SU-DHL-6 (cell line): ENCODE measurements around the gene SMG7.

Source experiments
- H2AFZ ChIP-seq: fragments of 200-600 bp; sonication (generic); 2 replicates; pipeline ENCODE4 v1.6.1; 2014; ENCODE audit warnings: low read depth, mild to moderate bottlenecking, moderate library complexity, mixed read lengths, antibody characterized with exemption, low read length; ENCODE audit not compliant: severe bottlenecking
- H3F3A ChIP-seq: fragments of 200-600 bp; shearing (Covaris generic); 2 replicates; pipeline ENCODE4 v1.6.0; 2016; ENCODE audit warnings: antibody characterized with exemption, mild to moderate bottlenecking; ENCODE audit not compliant: insufficient read depth
- H3K27ac ChIP-seq: fragments of 200-600 bp; sonication (generic); 2 replicates; pipeline ENCODE4 v1.5.1; 2016; ENCODE audit warnings: low read depth, mild to moderate bottlenecking, low read length, moderate library complexity, mixed read lengths
- H3K27me3 ChIP-seq: fragments of 200-600 bp; sonication (generic), shearing (Covaris generic); 2 replicates; pipeline ENCODE4 v1.6.0; 2014; ENCODE audit warnings: mild to moderate bottlenecking, low read length
- H3K36me3 ChIP-seq: fragments of 200-600 bp; sonication (generic); 2 replicates; pipeline ENCODE4 v1.6.1; 2014; ENCODE audit warnings: mild to moderate bottlenecking, low read length, mixed read lengths
- H3K4me2 ChIP-seq: fragments of 300-600, 200-600 bp; shearing (Covaris generic), sonication (generic); 2 replicates; pipeline ENCODE4 v1.6.0; 2014; ENCODE audit warnings: low read length, low read depth, mild to moderate bottlenecking; ENCODE audit not compliant: poor library complexity, severe bottlenecking
- H3K4me3 ChIP-seq: fragments of 200-600 bp; sonication (generic); 2 replicates; pipeline ENCODE4 v1.5.1; 2014; ENCODE audit warnings: antibody characterized with exemption, low read length, mild to moderate bottlenecking, mixed read lengths; ENCODE audit not compliant: insufficient read depth, poor library complexity, severe bottlenecking
- H3K79me2 ChIP-seq: fragments of 200-600 bp; sonication (generic); 2 replicates; pipeline ENCODE4 v1.6.1; 2014; ENCODE audit warnings: mild to moderate bottlenecking, low read length, moderate library complexity; ENCODE audit not compliant: insufficient read depth
- H3K9ac ChIP-seq: fragments of 200-600 bp; sonication (generic); 2 replicates; pipeline ENCODE4 v1.7.0; 2014; ENCODE audit warnings: mild to moderate bottlenecking, low read length
- H3K9me2 ChIP-seq: fragments of 200-600 bp; sonication (generic); replicated peaks from 2 replicates; pipeline ENCODE4 v1.6.1; 2014; ENCODE audit warnings: low read length; ENCODE audit not compliant: insufficient read depth
- H3K9me3 ChIP-seq: fragments of 200-600 bp; sonication (generic); 2 replicates; pipeline ENCODE4 v1.6.1; 2014; ENCODE audit warnings: low read length, mixed read lengths; ENCODE audit not compliant: insufficient read depth
- H4K20me1 ChIP-seq: fragments of 200-600 bp; sonication (generic); 2 replicates; pipeline ENCODE4 v1.6.1; 2014; ENCODE audit warnings: low read depth, mild to moderate bottlenecking, antibody characterized with exemption, low read length, moderate library complexity, mixed read lengths
- CTCF ChIP-seq: fragments of 200-600 bp; sonication (generic); IDR thresholded peaks from one replicate; pipeline ENCODE4 v1.5.1; 2017; ENCODE audit warnings: antibody characterized with exemption, mild to moderate bottlenecking, low read length, moderate library complexity; ENCODE audit not compliant: insufficient read depth, poor library complexity, severe bottlenecking
- EZH2phosphoT487 ChIP-seq: fragments of 200-600 bp; sonication (generic), shearing (Covaris generic); conservative IDR thresholded peaks from 2 replicates; pipeline ENCODE4 v1.6.1; 2018; ENCODE audit warnings: mild to moderate bottlenecking, antibody characterized with exemption, low read length, moderate library complexity, mixed read lengths

Gene SMG7

GRCh38 chr1:183585038-183585437, 112.7 kb downstream of the SMG7 start:
- peak overlapping the region; percentile 43 for H3K4me2 ChIP-seq
- H3K4me3 ChIP-seq, result no peak overlapping the region
- no peak overlapping the region for H3K9ac ChIP-seq
- no peaks in the 10 kb centered on the region for H3K9me2 ChIP-seq
- H3K36me3 ChIP-seq, result no peaks in the 10 kb centered on the region
- H2AFZ ChIP-seq, result no peak overlapping the region
- TF ChIP-seq EZH2phosphoT487 (no peak), CTCF (no peak)
- no peaks in the 10 kb centered on the region for H3K27me3 ChIP-seq
- no peaks in the 10 kb centered on the region for H3F3A ChIP-seq
- no peaks in the 10 kb centered on the region for H4K20me1 ChIP-seq
- no peaks in the 10 kb centered on the region for H3K9me3 ChIP-seq
- H3K79me2 ChIP-seq, result no peaks in the 10 kb centered on the region
- H3K27ac ChIP-seq, result no peak overlapping the region; the same call in 1 of the 2 replicates

GRCh38 chr1:183586455-183586854, 114.2 kb downstream of the SMG7 start:
- Histone ChIP-seq H3K36me3 (no peaks in the 10 kb centered on the region), H3K9me3 (no peaks in the 10 kb centered on the region), H3K79me2 (no peaks in the 10 kb centered on the region), H3F3A (no peaks in the 10 kb centered on the region), H4K20me1 (no peaks in the 10 kb centered on the region), H2AFZ (no peak overlapping the region), H3K4me2 (no peak overlapping the region), H3K27me3 (no peaks in the 10 kb centered on the region), H3K9me2 (no peaks in the 10 kb centered on the region), H3K9ac (no peak overlapping the region), H3K4me3 (no peak overlapping the region), H3K27ac (no peak overlapping the region)
- TF ChIP-seq EZH2phosphoT487, result no peak
- no peak for TF ChIP-seq CTCF

- H3K9ac ChIP-seq, result no peak overlapping the region
- TF ChIP-seq CTCF (no peak), EZH2phosphoT487 (no peak)
- no peak overlapping the region for H3K4me3 ChIP-seq
- H3F3A ChIP-seq, result no peaks in the 10 kb centered on the region
- H3K9me2 ChIP-seq, result no peaks in the 10 kb centered on the region
- H3K4me2 ChIP-seq, result no peak overlapping the region
- no peaks in the 10 kb centered on the region for H3K9me3 ChIP-seq
- H2AFZ ChIP-seq, result no peak overlapping the region
- H3K36me3 ChIP-seq, result no peaks in the 10 kb centered on the region
- no peaks in the 10 kb centered on the region for H3K27me3 ChIP-seq
- H3K79me2 ChIP-seq, result no peaks in the 10 kb centered on the region
- H3K27ac ChIP-seq, result no peak overlapping the region
- H4K20me1 ChIP-seq, result no peaks in the 10 kb centered on the region
Measured at GRCh38 chr1:183586926-183587325, 114.6 kb downstream of the SMG7 start.
